NCI-H2029 treated with DMSO at 0.1 percent for 48 hours (cell line): ENCODE measurements around the gene FAAP100.
"Not testable (repeated sequence)": the region's sequence is repeated elsewhere in the genome, so short reads cannot be mapped to it uniquely, and the experiment has no call there.

ENCODE experiments used
- DNase-seq: peaks from one replicate; lab custom pipeline; 2025; lab: John Stamatoyannopoulos, UW

FAAP100 gene

GRCh38 chr17:81538651-81539570 lies 13.2 kb downstream of the FAAP100 start:
- no peak for DNase-seq

GRCh38 chr17:81537856-81538555 lies 14.1 kb downstream of the FAAP100 start:
- DNase-seq, result peak; percentile 25

GRCh38 chr17:81537343-81537855 lies 14.8 kb downstream of the FAAP100 start:
- DNase-seq, result no peak

GRCh38 chr17:81536299-81537290 lies 15.6 kb downstream of the FAAP100 start:
- DNase-seq, result no peak

DNA sequence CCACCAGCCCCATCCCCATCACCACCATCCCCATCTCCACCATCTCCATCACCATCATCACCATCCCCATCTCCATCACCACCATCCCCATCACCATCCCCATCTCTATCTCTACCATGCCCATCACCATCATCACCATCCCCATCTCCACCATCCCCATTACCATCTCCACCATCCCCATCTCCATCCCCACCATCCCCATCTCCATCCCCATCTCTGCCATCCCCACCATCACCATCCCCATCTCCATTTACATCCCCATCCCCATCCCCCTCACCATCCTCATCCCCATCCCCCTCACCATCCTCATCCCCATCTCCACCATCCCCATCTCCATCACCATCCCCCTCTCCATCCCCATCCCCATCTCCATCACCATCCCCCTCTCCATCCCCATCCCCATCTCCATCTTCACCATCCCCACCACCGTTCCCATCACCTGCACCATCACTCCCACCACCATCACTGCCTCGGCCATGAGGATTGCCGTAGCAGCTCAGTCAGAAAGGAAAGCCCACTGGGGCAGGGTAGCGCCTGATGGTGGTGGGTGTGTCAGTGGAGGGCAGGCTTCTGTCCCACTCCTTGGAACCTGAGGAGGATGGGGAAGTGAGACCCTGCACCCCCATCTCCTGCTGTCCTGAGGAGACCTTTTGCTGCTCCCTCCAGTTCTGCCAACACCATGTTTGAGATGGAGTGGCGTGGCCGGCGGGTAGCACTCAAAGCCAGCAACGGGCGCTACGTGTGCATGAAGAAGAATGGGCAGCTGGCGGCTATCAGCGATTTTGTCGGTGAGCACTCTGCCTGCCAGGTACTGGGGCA lies 16.5 kb downstream of the FAAP100 start:
- DNase-seq, result no peak

DNA sequence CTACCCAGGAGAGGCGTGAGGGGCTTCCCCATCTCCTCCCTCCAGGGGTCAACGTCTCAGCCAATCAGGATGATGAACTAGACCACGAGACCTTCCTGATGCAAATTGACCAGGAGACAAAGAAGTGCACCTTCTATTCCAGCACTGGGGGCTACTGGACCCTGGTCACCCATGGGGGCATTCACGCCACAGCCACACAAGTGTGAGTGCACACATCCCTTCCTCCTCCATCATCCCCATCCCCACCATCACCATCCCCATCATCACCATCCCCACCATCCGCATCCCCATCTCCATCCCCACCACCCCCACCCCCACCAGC lies 17.2 kb downstream of the FAAP100 start:
- DNase-seq, result no peak

DNA sequence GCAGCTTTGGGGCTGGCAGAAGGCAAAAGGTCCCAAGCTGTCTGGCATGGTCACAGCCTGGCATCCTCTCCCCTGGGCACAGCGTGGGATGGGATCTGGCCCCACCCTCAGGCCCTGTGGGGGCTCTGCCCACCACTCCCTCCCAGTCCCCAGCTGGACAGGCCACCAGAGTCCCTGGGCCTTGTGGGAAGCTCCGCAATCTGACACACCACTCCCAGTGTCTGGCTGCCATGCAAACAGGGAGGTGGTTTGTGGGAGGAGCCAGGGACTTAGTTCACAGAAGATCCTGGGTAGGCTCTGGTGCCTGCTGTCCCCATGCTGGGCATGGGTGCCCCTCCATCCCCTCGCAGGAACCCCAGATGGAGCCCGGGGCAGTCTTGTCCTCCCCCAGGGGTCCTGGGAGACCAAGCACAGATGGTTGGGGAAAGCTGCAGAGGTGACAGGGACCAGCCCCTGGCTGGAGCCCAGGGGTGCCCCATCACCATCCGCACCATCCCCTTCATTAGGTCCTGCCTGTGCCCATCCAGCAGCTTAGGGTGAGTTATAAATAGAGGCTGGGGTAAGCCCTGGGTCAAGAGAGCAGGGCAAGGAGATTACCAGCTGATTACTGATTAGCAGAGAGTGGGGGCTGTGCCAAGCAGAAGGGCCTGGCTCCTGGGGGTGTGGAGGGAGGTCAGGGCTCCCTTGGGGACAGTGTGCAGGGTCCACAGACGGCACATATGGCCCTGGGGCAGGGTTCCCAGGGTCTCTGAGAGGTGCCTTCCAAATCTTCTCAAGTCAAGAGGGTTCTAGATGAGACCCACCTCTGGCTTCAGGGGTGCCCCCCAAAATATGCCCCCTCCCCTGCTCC lies 17.8 kb downstream of the FAAP100 start:
- no peak for DNase-seq

DNA sequence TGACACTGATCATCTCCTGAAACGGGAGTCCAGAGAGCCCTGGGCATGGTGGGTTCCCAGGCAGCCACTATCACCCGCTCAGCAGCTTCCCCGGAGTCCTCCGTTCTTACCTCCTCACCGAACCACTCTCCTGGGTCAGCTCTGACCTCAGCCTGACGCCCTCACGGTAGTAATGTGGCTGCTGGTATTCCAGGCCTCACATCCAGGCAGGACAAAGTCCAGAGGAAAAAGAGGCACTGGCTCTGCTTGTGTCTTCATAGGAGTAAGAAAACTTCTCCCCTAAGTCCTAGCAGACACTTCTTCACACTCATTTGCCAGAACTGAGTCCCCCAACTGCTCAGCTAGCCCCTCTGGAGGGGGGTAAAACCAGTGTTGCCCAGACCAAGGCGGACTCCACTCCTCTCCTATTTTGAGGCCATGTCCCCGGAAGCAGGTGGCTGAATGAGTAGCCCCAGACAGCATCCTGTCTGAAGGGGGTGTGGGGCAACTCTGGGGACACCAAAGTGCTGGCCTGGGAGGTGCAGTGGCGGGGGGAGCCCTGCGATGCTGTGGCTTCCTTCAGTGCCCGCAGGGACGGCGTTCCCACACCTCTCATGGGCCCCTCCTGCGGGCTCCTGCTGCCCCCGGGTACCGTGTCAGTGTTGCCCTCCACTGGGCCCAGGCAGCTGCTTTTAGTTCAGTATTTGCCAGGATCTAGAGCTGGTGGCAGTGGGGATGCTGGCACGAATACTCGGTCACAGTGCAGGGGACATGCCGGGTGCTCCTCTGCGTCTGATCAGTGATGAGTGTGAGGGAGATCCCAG lies 18.6 kb downstream of the FAAP100 start:
- no peak for DNase-seq

DNA sequence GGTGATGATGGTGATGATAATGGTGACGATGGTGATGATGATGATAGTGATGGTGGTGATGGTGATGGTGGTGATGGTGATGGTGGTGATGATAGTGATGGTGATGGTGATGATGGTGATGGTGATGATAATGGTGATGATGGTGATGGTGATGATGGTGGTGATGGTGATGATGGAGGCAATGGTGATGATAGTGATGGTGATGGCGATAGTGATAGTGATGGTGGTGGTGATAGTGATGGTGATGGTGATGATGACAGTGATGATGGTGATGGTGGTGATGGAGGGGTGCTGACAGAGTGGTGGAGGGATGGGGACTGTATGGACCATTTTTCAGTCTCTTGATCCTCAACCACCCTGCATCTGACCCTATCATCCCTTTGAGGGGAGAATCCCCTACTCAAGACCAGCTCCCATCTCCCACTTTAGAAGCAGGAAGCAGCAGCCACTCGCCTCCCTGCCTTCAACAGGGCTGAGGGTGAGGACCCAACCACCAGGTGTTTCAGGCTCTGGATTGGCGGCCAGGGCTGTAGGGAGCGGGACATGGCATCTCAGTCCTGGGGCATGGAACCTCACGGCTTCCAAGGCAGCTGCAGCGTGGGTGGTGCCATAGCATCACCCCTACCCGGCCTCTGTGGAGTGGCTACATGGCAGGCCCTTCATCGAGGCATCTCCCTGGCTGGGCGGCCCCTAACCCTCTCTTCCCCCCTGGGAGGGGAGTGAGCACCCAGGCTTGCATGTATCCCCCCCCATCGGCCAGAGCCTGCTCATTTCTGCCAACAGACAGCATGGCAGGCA lies 19.5 kb downstream of the FAAP100 start:
- no peak for DNase-seq

DNA sequence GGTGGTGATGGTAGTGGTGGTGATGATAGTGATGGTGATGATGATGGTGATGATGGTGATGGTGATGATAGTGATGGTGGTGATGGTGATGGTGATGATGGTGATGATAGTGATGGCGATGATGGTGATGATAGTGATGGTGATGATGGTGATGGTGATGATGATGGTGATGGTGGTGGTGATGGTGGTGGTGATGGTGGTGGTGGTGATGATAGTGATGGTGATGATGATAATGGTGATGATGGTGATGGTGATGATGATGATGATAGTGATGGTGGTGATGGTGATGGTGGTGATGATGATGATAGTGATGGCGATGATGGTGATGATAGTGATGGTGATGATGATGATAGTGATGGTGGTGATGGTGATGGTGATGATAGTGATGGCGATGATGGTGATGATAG lies 20.2 kb downstream of the FAAP100 start:
- not testable (repeated sequence) for DNase-seq

GRCh38 chr17:81531013-81531412 lies 21.1 kb downstream of the FAAP100 start:
- DNase-seq, result not testable (repeated sequence)

- DNase-seq, result no peak
Measured at GRCh38 chr17:81529437-81529803, 22.7 kb downstream of the FAAP100 start.

DNA sequence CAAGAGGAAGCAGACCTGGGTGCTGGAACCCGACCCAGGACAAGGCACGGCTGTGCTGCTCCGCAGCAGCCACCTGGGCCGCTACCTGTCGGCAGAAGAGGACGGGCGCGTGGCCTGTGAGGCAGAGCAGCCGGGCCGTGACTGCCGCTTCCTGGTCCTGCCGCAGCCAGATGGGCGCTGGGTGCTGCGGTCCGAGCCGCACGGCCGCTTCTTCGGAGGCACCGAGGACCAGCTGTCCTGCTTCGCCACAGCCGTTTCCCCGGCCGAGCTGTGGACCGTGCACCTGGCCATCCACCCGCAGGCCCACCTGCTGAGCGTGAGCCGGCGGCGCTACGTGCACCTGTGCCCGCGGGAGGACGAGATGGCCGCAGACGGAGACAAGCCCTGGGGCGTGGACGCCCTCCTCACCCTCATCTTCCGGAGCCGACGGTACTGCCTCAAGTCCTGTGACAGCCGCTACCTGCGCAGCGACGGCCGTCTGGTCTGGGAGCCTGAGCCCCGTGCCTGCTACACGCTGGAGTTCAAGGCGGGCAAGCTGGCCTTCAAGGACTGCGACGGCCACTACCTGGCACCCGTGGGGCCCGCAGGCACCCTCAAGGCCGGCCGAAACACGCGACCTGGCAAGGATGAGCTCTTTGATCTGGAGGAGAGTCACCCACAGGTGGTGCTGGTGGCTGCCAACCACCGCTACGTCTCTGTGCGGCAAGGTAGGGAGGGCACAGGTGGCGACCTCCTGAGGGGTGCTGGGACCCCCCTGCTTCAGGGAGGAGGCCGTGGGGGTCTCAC lies 23.3 kb downstream of the FAAP100 start:
- DNase-seq, result no peak

- no peak for DNase-seq
Measured at GRCh38 chr17:81528384-81528650, 23.8 kb downstream of the FAAP100 start.

DNA sequence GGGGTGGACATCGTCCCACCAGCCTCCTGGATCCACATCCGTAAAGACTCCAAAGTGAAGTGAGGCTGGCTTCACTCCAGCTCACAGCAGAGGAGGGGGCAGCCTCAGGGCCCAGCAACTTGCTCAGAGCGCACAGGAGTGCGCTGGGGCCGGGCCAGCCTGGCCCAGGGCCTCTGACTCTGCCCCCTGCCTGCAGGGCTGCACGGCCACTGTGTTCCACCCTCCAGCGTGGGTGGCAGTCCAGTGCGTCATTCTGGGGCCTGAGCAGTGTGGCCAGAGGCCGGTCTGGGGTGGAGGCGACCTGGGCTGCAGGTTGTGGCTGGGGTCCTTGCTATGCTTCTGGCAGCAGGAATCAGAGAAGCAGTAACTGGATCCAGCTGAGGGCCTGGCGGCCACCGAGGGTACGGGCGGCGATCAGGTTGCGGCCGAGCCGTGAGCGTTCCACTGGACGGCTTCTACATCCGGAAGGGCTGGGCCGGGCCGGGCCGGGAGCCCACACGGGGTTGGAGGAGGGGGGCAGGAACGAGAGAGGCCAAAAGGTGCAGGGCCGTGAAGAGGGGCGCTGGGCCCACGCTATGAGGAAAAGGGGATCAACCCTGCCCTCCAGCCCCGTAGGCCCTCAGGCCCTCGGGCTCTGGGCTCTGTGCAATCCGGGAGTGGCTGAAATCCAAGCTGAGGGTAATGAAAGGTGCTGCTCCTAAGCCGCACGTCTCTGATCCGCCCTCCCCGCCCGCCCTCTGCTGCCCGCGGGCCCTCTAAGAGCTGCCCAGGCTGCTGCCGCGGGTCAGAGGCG lies 24.4 kb downstream of the FAAP100 start, which contains the start of gene FSCN2:
Gene FSCN2 (plus strand): TSS at position 787 of the 793 bp plus-strand sequence. CDS start 155 bp downstream, outside the sequence.
- DNase-seq, result no peak

GRCh38 chr17:81526662-81527571 lies 25.2 kb downstream of the FAAP100 start:
- DNase-seq, result no peak
